Measurements from ENCODE around the gene ZCCHC8.

DNA sequence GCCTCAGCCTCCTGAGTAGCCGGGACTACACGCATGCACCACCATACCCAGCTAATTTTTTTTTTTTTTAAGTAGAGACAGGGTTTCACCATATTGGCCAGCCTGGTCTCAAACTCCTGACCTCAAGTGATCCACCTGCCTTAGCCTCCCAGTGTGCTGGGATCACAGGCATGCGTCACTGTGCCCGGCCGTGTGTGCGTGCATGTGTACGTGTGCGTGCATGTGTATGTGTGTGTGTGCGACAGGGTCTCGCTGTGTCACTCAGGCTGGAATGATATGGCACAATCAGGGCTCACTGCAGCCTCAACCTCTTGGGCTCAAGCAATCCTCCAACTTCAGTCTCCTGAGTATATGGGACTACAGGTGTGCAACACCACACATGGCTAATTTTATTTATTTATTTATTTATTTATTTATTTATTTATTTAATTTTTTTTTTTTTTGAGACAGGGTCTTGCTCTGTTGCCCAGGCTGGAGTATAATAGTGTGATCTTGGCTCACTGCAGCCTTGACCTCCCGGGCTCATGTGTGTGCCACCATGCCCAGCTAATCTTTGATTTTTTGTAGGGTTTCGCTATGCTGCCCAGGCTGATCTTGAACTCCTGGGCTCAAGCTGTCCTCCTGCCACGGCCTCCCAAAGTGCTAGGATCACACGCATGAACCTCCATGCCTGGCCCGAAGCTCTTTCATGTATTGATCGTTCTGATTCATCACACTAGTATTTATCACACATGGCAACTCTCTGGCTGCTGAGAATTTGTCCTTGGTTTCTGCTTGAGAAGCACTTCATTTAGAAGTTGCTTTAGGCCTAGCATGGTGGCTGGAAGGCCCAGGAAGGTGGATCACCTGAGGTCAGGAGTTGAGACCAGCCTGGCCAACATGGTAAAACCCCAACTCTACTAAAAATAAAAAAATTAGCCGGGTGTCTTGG is 42.4 kb downstream of the ZCCHC8 start:
- TF ChIP-seq, protein P1, sequence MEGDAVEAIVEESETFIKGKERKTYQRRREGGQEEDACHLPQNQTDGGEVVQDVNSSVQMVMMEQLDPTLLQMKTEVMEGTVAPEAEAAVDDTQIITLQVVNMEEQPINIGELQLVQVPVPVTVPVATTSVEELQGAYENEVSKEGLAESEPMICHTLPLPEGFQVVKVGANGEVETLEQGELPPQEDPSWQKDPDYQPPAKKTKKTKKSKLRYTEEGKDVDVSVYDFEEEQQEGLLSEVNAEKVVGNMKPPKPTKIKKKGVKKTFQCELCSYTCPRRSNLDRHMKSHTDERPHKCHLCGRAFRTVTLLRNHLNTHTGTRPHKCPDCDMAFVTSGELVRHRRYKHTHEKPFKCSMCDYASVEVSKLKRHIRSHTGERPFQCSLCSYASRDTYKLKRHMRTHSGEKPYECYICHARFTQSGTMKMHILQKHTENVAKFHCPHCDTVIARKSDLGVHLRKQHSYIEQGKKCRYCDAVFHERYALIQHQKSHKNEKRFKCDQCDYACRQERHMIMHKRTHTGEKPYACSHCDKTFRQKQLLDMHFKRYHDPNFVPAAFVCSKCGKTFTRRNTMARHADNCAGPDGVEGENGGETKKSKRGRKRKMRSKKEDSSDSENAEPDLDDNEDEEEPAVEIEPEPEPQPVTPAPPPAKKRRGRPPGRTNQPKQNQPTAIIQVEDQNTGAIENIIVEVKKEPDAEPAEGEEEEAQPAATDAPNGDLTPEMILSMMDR (IDR thresholded peaks at IDR 0.05; ENCODE audit: insufficient read depth, low read length), result no peak
- TF ChIP-seq POLR2AphosphoS5 (IDR thresholded peaks at IDR 0.05; ENCODE audit: low read depth) (no peak), SPI1 (IDR thresholded peaks at IDR 0.05; ENCODE audit: borderline replicate concordance, low read depth) (no peak), GABPA (IDR thresholded peaks at IDR 0.05; ENCODE audit: low read depth) (no peak)
- TF ChIP-seq, protein P2, sequence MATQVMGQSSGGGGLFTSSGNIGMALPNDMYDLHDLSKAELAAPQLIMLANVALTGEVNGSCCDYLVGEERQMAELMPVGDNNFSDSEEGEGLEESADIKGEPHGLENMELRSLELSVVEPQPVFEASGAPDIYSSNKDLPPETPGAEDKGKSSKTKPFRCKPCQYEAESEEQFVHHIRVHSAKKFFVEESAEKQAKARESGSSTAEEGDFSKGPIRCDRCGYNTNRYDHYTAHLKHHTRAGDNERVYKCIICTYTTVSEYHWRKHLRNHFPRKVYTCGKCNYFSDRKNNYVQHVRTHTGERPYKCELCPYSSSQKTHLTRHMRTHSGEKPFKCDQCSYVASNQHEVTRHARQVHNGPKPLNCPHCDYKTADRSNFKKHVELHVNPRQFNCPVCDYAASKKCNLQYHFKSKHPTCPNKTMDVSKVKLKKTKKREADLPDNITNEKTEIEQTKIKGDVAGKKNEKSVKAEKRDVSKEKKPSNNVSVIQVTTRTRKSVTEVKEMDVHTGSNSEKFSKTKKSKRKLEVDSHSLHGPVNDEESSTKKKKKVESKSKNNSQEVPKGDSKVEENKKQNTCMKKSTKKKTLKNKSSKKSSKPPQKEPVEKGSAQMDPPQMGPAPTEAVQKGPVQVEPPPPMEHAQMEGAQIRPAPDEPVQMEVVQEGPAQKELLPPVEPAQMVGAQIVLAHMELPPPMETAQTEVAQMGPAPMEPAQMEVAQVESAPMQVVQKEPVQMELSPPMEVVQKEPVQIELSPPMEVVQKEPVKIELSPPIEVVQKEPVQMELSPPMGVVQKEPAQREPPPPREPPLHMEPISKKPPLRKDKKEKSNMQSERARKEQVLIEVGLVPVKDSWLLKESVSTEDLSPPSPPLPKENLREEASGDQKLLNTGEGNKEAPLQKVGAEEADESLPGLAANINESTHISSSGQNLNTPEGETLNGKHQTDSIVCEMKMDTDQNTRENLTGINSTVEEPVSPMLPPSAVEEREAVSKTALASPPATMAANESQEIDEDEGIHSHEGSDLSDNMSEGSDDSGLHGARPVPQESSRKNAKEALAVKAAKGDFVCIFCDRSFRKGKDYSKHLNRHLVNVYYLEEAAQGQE (IDR thresholded peaks at IDR 0.05; ENCODE audit: insufficient replicate concordance, low read depth), result no peak
